AG10803 (cell line): ENCODE data around the gene DACT3.

Source experiments
- DNase-seq: peaks from one replicate; pipeline ENCODE4 v3.0.0; 2010; ENCODE audit warnings: low read depth
- H3K4me3 ChIP-seq: 2 replicates; pipeline ENCODE4 v1.5.1; 2011; ENCODE audit warnings: mild to moderate bottlenecking, low read length, control low read depth
- TF ChIP-seq, protein P1 (sequence below): conservative IDR thresholded peaks from 2 replicates; pipeline ENCODE4 v1.5.1; 2011; ENCODE audit warnings: mild to moderate bottlenecking, low read length, control low read depth, inconsistent platforms

The DACT3 gene

DNA sequence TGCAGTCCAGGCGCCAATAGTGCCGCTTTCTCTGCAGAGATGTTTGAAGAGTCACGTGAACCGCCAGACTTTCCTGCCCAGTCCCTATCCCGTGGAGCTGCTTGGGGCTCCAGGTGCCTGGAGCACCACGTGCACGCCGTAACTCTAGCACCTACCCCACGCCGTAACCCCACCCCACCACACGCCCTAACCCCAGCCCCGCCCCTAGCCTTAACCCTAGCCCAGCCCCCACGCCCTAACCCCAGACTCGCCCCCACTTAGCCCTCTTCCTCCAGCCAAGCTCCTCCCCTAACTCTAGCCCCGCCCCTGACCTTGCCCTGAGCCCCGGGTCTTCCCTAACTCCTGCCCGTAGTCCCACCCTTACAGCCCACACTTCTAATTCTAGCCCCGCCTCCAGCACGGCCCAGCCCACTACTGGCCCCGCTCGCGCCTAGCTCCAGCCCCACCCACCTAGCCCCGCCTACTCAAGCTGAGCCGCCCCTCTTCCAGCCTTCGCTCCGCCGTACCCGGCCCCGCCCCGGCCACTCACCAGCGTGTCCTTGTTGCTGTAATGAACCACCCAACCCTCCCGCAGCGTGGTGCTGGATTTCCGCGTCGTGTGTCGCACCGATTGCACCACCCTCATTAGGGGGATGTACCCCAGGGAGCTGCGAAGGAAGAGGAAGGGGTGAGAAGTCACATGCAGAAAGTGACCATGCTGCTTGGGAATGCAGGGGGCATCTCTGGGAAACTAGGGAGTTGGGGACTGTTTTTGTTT, 36.4 kb upstream of the DACT3 start:
- no peak overlapping the region for H3K4me3 ChIP-seq
- TF ChIP-seq, protein P1, sequence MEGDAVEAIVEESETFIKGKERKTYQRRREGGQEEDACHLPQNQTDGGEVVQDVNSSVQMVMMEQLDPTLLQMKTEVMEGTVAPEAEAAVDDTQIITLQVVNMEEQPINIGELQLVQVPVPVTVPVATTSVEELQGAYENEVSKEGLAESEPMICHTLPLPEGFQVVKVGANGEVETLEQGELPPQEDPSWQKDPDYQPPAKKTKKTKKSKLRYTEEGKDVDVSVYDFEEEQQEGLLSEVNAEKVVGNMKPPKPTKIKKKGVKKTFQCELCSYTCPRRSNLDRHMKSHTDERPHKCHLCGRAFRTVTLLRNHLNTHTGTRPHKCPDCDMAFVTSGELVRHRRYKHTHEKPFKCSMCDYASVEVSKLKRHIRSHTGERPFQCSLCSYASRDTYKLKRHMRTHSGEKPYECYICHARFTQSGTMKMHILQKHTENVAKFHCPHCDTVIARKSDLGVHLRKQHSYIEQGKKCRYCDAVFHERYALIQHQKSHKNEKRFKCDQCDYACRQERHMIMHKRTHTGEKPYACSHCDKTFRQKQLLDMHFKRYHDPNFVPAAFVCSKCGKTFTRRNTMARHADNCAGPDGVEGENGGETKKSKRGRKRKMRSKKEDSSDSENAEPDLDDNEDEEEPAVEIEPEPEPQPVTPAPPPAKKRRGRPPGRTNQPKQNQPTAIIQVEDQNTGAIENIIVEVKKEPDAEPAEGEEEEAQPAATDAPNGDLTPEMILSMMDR = no peak
- DNase-seq = peak; percentile 70

GRCh38 chr19:46696866-46697203, 35.9 kb upstream of the DACT3 start:
- no peak overlapping the region for H3K4me3 ChIP-seq
- TF ChIP-seq, protein P1 = no peak
- no peak for DNase-seq

DNA sequence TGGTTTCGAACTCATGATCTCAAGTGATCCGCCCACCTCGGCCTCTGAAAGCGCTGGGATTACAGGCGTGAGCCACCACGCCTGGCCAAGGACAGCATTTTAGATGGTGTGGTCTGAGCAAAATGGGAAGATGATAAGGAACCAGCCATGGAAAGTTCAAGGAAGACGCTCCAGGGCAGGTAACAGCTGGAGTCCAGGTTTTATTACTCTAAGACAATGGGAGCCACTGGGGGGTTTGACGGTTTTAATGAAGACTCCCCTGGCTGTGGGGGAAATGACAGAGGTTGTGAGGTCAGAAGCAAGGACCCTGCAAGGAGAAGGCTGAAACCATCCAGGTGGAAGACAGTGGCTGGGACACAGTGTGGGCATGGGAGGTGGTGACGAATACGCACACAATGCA, 35.1 kb upstream of the DACT3 start:
- no peak for DNase-seq

GRCh38 chr19:46693760-46694159, 32.8 kb upstream of the DACT3 start:
- DNase-seq = no peak
- H3K4me3 ChIP-seq = no peak overlapping the region
- TF ChIP-seq, protein P1 = no peak

More for the DNA sequence above, 35.1 kb upstream of the DACT3 start:
- TF ChIP-seq, protein P1 = no peak
- no peak overlapping the region for H3K4me3 ChIP-seq

DNA sequence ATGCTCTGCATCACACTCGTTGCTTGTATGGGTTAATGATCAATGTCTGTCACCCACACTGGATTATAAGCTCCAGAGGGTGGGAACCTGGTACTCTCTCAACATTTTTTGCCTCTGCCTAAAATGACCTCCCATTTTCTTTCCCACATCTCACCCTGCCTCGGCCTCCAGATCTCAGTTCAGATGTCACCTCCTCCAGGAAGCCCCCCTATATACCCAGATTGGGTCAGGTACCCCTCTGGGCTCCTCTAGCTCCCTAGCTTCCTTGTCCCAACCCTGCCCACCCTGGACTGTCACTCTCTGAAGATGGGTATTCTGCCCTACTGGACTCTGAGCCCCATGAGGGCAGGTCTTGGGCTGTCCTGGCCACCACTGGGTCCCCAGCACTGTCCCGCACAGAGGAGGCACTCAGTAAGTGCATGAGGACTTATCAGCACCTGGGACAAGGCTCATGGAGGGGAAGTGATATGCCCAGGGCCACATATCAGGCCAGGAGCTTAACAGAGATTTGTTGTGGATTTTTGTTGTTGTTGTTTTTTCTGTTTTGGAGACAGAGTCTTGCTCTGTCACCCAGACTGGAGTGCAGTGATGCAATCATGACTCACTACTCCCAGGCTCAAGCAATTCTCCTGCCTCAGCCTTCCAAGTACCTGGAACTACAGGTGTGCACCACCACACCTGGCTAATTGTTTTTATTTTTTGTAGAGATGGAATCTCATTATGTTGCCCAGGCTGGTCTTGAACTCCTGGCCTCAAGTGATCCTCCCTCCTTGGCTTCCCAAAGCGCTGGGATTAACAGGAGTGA, 32.1 kb upstream of the DACT3 start:
- no peak overlapping the region for H3K4me3 ChIP-seq
- no peak for DNase-seq
- TF ChIP-seq, protein P1 = no peak

DNA sequence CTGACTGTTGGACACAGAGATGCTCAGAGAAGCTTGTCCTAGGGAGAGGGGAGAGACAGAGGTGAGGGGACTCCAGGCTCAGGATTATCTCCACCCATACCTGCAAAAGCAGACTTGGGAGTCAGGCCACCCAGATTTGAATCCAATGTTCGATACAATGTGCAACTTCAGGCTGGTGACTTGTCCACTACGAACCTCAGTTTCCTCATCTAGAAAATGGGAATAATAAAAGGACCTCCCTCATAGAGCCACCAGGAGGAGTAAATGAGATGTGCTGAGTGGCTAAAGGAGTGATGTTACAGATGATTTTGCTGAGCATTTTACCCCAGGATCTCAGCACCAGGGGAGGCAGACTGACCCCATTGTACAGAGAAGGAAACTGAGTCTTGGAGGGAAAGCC, 31.0 kb upstream of the DACT3 start:
- no peak for DNase-seq
- TF ChIP-seq, protein P1 = no peak
- no peak overlapping the region for H3K4me3 ChIP-seq

DNA sequence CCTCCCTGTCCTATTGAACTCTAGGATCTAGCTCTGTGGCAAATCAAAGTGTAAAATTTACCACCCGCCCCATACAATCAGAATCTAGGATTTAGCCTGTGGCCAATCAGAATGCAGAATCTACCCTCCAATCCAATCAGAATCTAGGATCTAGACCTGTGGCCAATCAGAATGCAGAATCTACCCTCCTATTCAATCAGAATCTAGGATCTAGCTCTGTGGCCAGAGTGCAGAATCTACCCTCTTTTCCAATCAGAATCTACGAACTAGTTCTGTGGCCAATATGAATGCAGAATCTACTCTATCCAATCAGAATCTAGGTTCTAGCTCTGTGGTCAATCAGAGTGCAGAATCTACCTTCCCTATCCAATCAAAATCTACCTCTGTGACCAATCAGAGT, 30.1 kb upstream of the DACT3 start:
- no peak for DNase-seq
- TF ChIP-seq, protein P1 = no peak
- H3K4me3 ChIP-seq = no peak overlapping the region
